T-helper 2 cell treated with Interferon-gamma antibody and Interleukin-4, amounts not matched to agents 5 μg/mL and 100 μg/mL, for 36 hours (primary cell): Measurements from ENCODE around the gene APOE.
"Not testable (repeated sequence)": the region's sequence is repeated elsewhere in the genome, so short reads cannot be mapped to it uniquely, and the experiment has no call there.

ENCODE experiments used
- DNase-seq: peaks from one replicate; pipeline ENCODE4 v3.0.0; 2021; ENCODE audit warnings: low spot score
- H3K27ac Mint-ChIP-seq: one replicate; pipeline ENCODE4 v1.8.0; 2021; ENCODE audit warnings: mild to moderate bottlenecking, mixed read lengths
- H3K27me3 Mint-ChIP-seq: one replicate; pipeline ENCODE4 v1.8.0; 2021; ENCODE audit warnings: low read depth, mixed read lengths
- H3K36me3 Mint-ChIP-seq: one replicate; pipeline ENCODE4 v1.8.0; 2021; ENCODE audit warnings: low read depth, mixed read lengths
- H3K4me1 Mint-ChIP-seq: one replicate; pipeline ENCODE4 v1.8.0; 2021; ENCODE audit warnings: low read depth, mixed read lengths
- H3K4me3 Mint-ChIP-seq: one replicate; pipeline ENCODE4 v1.8.0; 2022; ENCODE audit warnings: mild to moderate bottlenecking, moderate library complexity, mixed read lengths
- H3K9me3 Mint-ChIP-seq: one replicate; pipeline ENCODE4 v1.8.0; 2021; ENCODE audit warnings: mixed read lengths

The APOE gene

DNA sequence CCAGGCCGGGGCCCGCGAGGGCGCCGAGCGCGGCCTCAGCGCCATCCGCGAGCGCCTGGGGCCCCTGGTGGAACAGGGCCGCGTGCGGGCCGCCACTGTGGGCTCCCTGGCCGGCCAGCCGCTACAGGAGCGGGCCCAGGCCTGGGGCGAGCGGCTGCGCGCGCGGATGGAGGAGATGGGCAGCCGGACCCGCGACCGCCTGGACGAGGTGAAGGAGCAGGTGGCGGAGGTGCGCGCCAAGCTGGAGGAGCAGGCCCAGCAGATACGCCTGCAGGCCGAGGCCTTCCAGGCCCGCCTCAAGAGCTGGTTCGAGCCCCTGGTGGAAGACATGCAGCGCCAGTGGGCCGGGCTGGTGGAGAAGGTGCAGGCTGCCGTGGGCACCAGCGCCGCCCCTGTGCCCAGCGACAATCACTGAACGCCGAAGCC, 3.3 kb downstream of the APOE start:
- Mint-ChIP-seq H3K36me3 (no peaks in the 10 kb centered on the region), H3K4me3 (no peak overlapping the region), H3K27me3 (peaks cover 26% of the 10 kb centered on the region), H3K9me3 (no peaks in the 10 kb centered on the region), H3K27ac (no peak overlapping the region), H3K4me1 (peaks cover 11% of the 10 kb centered on the region)
- no peak for DNase-seq

DNA sequence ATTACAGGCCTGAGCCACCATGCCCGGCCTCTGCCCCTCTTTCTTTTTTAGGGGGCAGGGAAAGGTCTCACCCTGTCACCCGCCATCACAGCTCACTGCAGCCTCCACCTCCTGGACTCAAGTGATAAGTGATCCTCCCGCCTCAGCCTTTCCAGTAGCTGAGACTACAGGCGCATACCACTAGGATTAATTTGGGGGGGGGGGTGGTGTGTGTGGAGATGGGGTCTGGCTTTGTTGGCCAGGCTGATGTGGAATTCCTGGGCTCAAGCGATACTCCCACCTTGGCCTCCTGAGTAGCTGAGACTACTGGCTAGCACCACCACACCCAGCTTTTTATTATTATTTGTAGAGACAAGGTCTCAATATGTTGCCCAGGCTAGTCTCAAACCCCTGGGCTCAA, 4.2 kb downstream of the APOE start:
- Mint-ChIP-seq H3K4me3 (no peak overlapping the region), H3K4me1 (peaks cover 19% of the 10 kb centered on the region), H3K36me3 (no peaks in the 10 kb centered on the region), H3K27ac (no peak overlapping the region), H3K27me3 (peaks cover 30% of the 10 kb centered on the region), H3K9me3 (no peaks in the 10 kb centered on the region)
- no peak for DNase-seq

DNA sequence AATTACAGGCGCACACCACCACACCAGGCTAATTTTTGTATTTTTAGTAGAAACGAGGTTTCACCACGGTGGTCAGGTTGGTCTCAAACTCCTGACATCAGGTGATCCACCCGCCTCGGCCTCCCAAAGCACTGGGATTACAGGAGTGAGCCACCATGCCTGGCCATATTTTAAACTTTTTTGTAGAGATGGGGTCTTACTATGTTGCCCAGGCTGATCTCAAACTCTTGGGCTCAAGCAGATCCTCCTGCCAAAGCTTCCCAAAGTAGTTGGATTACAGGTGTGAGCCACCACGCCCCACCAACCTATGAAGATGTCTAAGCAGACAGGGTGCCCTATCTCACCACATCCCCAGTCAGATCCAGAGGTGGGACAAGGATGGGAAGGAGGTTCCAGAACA, 6.3 kb downstream of the APOE start:
- not testable (repeated sequence) for H3K27ac Mint-ChIP-seq, H3K4me3 Mint-ChIP-seq, H3K36me3 Mint-ChIP-seq, DNase-seq, H3K9me3 Mint-ChIP-seq
- H3K4me1 Mint-ChIP-seq, result peaks cover 17% of the 10 kb centered on the region
- H3K27me3 Mint-ChIP-seq, result peaks cover 18% of the 10 kb centered on the region

DNA sequence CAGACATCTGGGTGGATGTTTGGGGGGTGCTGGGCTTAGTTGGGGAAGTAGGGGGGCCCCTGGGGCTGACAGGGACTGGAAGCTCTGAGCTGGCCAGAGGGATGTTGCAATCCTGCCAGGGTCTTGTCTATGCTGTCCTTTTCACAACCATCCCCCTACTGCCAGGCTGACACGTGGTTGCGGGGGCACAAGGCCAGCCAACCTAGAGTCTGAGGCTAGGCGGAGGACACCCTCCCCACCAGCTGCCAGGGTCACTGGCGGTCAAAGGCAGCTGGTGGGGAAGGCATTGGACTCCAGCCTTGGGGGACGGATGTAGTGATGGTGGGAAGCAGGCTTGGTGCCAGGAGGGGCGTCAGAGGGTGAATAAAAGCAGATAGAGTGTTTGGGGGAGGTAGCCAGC, 7.3 kb downstream of the APOE start:
- Mint-ChIP-seq H3K27ac (no peak overlapping the region), H3K4me1 (peaks cover 17% of the 10 kb centered on the region), H3K4me3 (no peak overlapping the region), H3K36me3 (no peaks in the 10 kb centered on the region), H3K9me3 (no peaks in the 10 kb centered on the region), H3K27me3 (peaks cover 17% of the 10 kb centered on the region)
- DNase-seq, result no peak

DNA sequence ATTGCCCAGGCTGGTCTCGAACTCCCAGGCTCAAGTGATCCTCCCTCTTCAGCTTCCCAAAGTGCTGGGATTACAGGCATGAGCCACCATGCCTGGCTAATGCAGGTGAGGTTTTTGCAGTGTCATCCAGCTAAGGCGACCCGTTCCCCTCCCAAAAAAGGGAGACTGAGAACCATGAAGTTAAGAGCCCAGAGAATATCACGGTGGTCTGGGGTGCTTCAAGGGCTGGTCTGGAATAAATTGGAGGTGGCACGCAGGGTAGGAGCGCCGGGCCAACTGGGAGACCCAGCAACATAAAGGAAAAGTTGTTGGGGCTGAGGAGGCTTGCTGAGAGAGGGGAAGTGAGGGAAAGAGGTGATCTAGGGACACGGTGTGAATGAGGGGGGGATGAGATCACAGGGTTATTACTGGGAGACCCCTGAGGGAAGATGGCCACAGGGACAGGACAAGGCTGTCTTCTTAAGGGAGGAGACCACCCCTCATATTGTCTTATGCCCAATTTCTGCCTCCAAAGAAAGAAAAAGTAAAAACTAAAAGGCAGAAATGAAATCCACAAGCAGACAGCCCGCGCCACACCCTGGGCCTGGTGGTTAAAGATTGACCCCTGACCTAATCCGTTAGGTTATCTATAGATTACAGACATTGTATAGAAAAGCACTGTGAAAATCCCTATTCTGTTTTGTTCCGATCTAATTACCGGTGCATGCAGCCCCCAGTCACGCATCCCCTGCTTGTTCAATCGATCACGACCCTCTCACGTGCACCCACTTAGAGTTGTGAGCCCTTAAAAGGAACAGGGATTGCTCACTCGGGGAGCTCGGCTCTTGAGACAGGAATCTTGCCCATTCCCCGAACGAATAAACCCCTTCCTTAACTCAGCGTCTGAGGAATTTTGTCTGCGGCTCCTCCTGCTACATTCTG, 8.2 kb downstream of the APOE start:
- Mint-ChIP-seq H3K4me1 (peaks cover 17% of the 10 kb centered on the region), H3K27me3 (peaks cover 17% of the 10 kb centered on the region), H3K4me3 (peak overlapping the region; percentile 97), H3K27ac (peak overlapping the region; percentile 90)
- H3K36me3 Mint-ChIP-seq, H3K9me3 Mint-ChIP-seq, DNase-seq: not testable (repeated sequence)

DNA sequence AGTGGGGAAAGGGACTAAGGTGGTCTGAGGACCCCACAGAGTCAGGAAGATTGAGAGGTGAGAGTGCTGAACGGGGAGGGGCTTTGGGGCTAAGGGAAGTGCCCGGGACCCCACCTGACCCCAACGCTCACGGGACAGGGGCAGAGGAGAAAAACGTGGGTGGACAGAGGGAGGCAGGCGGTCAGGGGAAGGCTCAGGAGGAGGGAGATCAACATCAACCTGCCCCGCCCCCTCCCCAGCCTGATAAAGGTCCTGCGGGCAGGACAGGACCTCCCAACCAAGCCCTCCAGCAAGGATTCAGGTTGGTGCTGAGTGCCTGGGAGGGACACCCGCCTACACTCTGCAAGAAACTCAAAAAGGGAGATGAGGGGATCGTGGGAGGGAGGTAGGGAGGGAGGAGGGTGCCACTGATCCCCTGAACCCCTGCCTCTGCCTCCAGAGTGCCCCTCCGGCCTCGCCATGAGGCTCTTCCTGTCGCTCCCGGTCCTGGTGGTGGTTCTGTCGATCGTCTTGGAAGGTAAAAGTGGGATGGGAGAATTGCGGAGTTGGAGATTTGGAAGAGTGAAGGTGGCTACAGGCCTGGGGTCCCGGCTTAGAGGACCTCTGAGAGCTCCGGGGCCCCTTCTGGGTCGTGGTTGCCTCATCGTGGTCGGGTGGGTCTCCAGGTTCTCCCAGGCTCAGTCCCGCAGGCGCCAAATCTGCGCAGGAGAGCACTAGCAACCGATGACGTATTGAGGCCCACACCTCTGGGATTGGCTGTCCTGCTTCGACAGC, 9.0 kb downstream of the APOE start, which contains the start of gene APOC1:
Gene APOC1, plus strand, starts transcription at position 176 of the 774 bp plus-strand sequence. Its CDS starts 284 bp downstream, at position 460.
- peak within 1 kb of the TSS; percentile 90 for H3K27ac Mint-ChIP-seq
- H3K27me3 Mint-ChIP-seq, result peaks cover 17% of the 10 kb centered on the region
- peaks cover 17% of the 10 kb centered on the region for H3K4me1 Mint-ChIP-seq
- DNase-seq, result peak; percentile 81
- peak within 1 kb of the TSS; percentile 97 for H3K4me3 Mint-ChIP-seq
- H3K36me3 Mint-ChIP-seq, H3K9me3 Mint-ChIP-seq: not testable (repeated sequence)

DNA sequence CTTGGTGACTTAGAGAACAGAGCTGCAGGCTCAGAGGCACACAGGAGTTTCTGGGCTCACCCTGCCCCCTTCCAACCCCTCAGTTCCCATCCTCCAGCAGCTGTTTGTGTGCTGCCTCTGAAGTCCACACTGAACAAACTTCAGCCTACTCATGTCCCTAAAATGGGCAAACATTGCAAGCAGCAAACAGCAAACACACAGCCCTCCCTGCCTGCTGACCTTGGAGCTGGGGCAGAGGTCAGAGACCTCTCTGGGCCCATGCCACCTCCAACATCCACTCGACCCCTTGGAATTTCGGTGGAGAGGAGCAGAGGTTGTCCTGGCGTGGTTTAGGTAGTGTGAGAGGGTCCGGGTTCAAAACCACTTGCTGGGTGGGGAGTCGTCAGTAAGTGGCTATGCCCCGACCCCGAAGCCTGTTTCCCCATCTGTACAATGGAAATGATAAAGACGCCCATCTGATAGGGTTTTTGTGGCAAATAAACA, 18.7 kb downstream of the APOE start:
- Mint-ChIP-seq H3K27ac (no peak overlapping the region), H3K4me1 (no peaks in the 10 kb centered on the region), H3K4me3 (no peak overlapping the region), H3K27me3 (peaks cover 14% of the 10 kb centered on the region), H3K9me3 (no peaks in the 10 kb centered on the region), H3K36me3 (no peaks in the 10 kb centered on the region)
- no peak for DNase-seq

DNA sequence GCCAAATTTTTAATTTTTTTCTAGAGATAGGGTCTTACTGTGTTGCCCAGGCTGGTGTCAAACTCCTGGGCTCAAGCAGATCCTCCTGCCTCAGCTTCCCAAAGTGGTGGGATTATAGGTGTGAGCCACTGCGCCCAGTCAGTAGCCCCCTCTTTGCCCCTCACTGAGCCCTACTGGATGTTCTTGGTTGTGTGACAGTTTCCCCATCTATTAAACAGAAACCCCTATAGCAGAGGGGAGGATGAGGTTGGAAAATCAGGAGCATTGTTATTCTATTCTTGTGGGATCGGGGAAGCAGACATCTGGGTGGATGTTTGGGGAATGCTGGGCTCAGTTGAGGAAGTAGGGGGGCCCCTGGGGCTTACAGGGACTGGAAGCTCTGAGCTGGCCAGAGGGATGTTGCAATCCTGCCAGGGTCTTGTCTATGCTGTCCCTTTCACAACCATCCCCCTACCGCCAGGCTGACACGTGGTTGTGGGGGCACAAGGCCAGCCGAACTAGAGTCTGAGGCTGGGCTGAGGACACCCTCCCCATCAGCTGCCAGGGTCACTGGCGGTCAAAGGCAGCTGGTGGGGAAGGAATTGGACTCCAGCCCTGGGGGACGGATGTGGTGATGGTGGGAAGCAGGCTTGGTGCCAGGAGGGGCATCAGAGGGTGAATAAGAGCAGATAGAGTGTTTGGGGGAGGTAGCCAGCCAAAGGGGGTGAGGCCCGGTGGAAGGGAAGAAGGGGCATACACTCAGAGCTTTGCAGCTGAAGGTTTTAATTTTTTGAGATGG, 19.7 kb downstream of the APOE start:
- no peak overlapping the region for H3K4me3 Mint-ChIP-seq
- no peaks in the 10 kb centered on the region for H3K4me1 Mint-ChIP-seq
- DNase-seq, result no peak
- peaks cover 14% of the 10 kb centered on the region for H3K27me3 Mint-ChIP-seq
- H3K27ac Mint-ChIP-seq, result no peak overlapping the region
- no peaks in the 10 kb centered on the region for H3K36me3 Mint-ChIP-seq
- H3K9me3 Mint-ChIP-seq, result no peaks in the 10 kb centered on the region

DNA sequence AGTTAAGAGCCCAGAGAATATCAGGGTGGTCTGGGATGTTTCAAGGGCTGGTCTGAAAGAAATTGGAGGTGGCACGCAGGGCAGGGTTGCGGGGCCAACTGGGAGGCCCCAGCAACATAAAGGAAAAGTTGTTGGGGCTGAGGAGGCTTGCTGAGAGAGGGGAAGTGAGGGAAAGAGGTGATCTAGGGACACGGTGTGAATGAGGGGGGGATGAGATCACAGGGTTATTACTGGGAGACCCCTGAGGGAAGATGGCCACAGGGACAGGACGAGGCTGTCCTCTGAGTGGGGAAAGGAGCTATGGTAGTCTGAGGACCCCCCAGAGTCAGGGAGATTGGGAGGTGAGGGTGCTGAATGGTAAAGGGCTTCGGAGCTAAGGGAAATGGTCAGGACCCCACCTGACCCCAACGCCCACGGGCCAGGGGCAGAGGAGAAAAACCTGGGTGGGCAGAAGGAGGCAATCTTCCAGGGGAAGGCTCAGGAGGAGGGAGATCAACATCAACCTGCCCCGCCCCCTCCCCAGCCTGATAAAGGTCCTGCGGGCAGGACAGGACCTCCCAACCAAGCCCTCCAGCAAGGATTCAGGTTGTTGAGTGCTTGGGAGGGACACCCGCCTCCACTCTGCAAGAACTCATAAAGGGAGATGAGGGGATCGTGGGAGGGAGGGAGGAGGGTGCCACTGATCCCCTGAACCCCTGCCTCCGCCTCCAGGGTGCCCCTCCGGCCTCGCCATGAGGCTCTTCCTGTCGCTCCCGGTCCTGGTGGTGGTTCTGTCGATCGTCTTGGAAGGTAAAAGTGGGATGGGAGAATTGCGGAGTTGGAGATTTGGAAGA, 20.9 kb downstream of the APOE start:
- H3K27ac Mint-ChIP-seq, H3K9me3 Mint-ChIP-seq, H3K36me3 Mint-ChIP-seq, DNase-seq, H3K4me1 Mint-ChIP-seq: not testable (repeated sequence)
- H3K4me3 Mint-ChIP-seq, result peak overlapping the region; percentile 72
- peaks cover 14% of the 10 kb centered on the region for H3K27me3 Mint-ChIP-seq

DNA sequence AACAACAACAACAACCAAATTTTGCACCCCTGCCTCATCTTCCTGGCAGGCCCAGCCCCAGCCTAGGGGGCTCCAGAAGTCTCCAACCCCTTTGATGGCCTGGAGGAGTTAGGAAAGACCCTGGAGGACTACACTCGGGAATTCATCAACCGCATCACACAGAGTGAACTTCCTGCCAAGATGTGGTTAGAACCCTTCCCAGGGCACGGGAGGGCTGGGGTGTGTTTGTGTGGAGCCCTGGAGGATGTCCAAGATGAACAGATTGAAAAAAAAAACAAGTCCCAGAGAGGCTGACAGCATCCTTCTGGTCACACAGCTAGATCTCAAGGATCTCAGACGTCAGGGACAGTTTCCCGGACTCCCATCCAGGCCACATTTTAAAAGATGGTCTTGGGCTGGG, 22.1 kb downstream of the APOE start:
- H3K27ac Mint-ChIP-seq, result no peak overlapping the region
- DNase-seq, result no peak
- no peaks in the 10 kb centered on the region for H3K4me1 Mint-ChIP-seq
- H3K36me3 Mint-ChIP-seq, result no peaks in the 10 kb centered on the region
- H3K4me3 Mint-ChIP-seq, result no peak overlapping the region
- H3K9me3 Mint-ChIP-seq, result no peaks in the 10 kb centered on the region
- peaks cover 14% of the 10 kb centered on the region for H3K27me3 Mint-ChIP-seq

DNA sequence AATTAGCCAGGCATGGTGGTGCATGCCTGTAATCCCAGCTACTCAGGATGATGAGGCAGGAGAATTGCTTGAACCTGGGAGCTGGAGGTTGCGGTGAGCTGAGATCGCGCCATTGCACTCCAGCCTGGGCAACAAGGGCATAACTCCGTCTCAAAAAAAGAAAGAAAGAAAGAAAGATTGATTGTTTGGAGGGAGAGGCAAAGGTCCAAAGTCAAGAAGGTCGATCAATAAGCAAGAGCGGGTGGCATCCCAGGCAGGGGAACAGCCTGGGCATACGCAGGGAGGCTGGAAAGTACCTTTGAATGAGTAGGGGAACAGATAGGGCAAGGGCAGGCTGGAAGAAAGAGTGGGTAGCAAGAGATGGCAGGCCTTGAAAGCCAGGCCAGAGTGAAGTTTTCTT, 24.5 kb downstream of the APOE start:
- Mint-ChIP-seq H3K27me3 (peaks cover 13% of the 10 kb centered on the region), H3K36me3 (no peaks in the 10 kb centered on the region), H3K4me1 (no peaks in the 10 kb centered on the region), H3K4me3 (no peak overlapping the region), H3K9me3 (no peaks in the 10 kb centered on the region), H3K27ac (no peak overlapping the region)
- no peak for DNase-seq

DNA sequence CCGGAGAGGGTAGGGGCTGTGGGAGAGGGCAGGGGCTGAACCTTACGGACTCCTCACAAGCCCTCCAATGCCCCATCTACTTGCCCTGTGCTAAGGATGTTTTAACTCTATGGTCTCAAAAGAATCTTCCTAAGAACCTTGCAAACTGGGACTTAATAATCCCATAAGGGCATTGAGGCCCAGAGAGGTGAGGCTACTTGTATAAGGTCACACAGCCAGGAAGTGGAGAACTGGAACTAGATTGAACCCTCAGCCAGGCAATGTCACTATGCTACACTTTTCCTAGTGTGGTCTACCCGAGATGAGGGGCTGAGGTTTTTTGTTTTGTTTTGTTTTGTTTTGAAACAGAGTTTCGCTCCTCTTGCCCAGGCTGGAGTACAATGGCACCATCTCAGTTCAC, 25.9 kb downstream of the APOE start:
- no peak overlapping the region for H3K27ac Mint-ChIP-seq
- H3K27me3 Mint-ChIP-seq, result peaks cover 4% of the 10 kb centered on the region
- no peak for DNase-seq
- no peak overlapping the region for H3K4me3 Mint-ChIP-seq
- H3K36me3 Mint-ChIP-seq, result no peaks in the 10 kb centered on the region
- H3K4me1 Mint-ChIP-seq, result no peaks in the 10 kb centered on the region
- no peaks in the 10 kb centered on the region for H3K9me3 Mint-ChIP-seq

DNA sequence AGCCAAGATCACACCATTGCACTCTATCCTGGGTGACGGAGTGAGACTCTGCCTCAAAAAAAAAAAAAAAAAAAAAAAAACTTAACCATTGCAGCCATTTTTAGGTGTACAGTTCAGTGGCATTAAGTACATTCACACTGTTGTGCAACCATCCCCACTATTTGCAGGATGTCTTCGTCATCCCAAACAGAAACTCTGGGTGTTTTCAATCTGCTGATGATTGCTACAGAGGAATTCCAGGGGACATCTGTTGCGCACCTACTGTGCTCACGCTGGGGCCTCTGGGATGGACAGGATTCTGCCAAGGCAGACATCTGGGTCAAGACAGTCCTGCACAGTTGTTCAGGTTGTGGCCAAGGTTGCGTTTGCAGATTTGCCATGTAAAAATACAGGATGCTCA, 34.1 kb downstream of the APOE start:
- no peak overlapping the region for H3K27ac Mint-ChIP-seq
- no peaks in the 10 kb centered on the region for H3K9me3 Mint-ChIP-seq
- no peak overlapping the region for H3K4me3 Mint-ChIP-seq
- no peaks in the 10 kb centered on the region for H3K4me1 Mint-ChIP-seq
- H3K27me3 Mint-ChIP-seq, result no peaks in the 10 kb centered on the region
- H3K36me3 Mint-ChIP-seq, result no peaks in the 10 kb centered on the region
- no peak for DNase-seq
